GM18861 (cell line): Measurements from ENCODE around the gene ABHD12B.
"Not testable (repeated sequence)": the region's sequence is repeated elsewhere in the genome, so short reads cannot be mapped to it uniquely, and the experiment has no call there.

Experiments used
- ATAC-seq: cut with Tn5 transposase; IDR thresholded peaks from one replicate; pipeline ENCODE4 v1.9.1; 2021; ENCODE audit not compliant: unreplicated experiment

ABHD12B gene

GRCh38 chr14:50935126-50936015 lies 63.5 kb downstream of the ABHD12B start:
- no peak for ATAC-seq

DNA sequence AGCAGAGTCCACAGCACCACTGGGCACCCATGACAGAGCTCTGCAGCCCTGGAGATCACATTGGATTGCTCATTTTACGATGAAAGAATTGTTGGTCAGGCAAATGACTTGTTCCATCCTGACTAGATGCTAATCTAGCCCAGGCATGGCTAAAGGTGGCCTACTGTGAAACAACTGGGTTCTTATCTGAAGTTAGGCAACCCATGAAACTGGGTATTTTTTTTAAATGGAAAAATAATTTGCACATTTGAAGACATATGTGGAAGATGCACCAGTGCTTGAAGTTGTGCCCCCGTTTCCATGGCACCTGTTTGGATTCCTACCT lies 64.1 kb downstream of the ABHD12B start:
- no peak for ATAC-seq

GRCh38 chr14:50936882-50937281 lies 65.0 kb downstream of the ABHD12B start:
- ATAC-seq, result no peak

GRCh38 chr14:50937325-50937724 lies 65.5 kb downstream of the ABHD12B start:
- no peak for ATAC-seq

GRCh38 chr14:50937800-50938199 lies 65.9 kb downstream of the ABHD12B start:
- ATAC-seq, result no peak

DNA sequence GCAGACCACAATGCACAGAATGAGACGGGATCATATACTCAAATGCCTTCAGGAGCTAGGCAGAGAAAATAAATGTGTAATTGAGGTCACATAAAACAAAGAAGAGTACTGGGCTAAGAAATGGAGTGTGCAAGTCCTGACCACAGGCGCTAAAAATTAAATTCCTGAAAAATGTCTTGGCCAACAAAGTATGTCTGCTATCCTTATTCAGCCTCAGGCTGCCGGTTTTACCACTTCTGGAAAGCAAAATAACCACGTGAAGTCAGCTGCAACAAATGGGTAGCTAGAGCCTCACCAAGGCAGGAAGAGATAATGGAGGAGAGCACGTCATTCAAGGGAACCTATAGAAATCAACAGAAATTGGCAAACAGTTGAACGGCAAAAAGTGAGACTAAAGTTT lies 69.3 kb downstream of the ABHD12B start:
- no peak for ATAC-seq

- ATAC-seq, result not testable (repeated sequence)
Measured at GRCh38 chr14:50941638-50942037, 69.8 kb downstream of the ABHD12B start.

- no peak for ATAC-seq
Measured at GRCh38 chr14:50943261-50943942, 71.5 kb downstream of the ABHD12B start.

GRCh38 chr14:50943943-50944646 lies 72.2 kb downstream of the ABHD12B start, which contains the start of gene PYGL:
Gene PYGL (minus strand): TSS chr14:50944483. CDS start chr14:50944403, 80 bp downstream.
- ATAC-seq, result peak; percentile 45

GRCh38 chr14:50944647-50945413 lies 73.0 kb downstream of the ABHD12B start:
- ATAC-seq, result no peak

GRCh38 chr14:50946234-50946935 lies 74.5 kb downstream of the ABHD12B start:
- no peak for ATAC-seq

DNA sequence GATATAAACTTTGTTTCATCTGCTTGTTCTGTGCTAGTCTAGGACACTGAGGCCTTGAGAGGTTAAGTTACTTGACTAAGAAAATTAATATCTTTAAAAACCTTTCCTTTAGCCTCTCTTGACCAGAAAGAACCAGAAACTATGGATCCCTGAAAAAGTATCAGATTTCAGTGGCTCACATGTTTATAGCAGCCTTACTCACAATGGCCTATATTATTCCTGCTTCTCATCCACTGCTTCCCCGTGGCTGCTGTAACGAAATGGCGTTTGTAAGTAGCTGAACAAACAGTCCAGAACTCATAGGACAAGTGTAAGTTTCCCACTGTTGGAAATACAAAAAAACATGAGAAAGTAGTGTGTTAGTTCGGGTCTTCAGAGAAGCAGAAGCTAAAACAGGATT lies 75.6 kb downstream of the ABHD12B start:
- no peak for ATAC-seq

DNA sequence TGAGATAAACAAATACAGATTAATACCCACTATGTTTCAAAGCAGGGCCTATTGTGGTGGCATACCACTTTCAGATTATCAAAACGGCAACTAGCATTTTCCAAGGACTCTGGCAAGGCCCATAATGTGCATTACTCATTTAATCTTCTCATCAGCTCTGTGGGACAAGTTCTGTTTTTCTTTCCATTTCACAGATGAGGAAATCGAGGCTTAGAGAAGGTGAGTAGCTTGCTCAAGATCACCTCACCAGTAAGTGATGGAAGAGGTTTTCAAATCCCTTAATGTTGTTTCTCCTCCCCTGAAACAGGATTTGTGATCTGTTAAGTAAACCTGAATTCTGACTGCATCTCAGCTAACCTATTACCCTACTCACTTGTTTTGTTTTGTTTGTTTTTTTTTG lies 76.4 kb downstream of the ABHD12B start:
- no peak for ATAC-seq

DNA sequence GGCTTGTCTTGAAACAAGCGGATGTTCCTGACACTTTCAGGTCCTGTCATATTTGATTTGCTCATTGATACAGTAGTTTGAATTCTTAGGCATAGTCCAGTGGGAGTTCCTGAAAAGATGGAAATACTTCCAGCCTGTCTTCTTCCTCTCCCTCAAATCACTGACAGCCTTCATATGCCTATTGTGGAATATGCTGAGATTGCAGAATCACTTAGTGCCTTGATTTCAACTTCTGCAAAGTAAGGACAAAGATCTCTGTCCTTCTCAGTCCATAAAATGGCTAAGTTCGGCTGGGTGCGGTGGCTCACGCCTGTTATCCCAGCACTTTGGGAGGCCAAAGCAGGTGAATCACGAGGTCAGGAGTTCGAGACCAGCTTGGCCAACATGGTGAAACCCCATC lies 79.2 kb downstream of the ABHD12B start:
- no peak for ATAC-seq

DNA sequence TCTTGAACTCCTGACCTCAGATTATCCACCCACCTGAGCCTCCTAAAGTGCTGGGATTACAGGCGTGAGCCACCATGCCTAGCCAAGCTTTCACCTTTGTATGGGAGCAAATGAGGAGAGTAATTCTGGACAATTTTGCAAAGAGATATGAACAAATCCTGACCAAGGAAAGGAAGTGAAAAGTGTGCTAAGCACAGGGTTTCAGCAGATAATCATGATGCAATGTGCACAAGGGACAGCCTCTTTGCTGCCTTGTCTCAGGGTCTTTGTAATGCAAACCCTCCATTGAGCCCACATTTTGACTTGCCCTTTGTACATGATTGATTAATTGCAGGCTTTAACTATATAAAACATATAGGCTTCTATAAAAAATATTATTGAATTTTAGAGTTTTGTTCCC lies 81.6 kb downstream of the ABHD12B start:
- no peak for ATAC-seq
